Smooth muscle cell (in vitro differentiated cells): ENCODE measurements around the gene GOSR1. TPM values are rescaled to one million over a fixed set of nuclear protein-coding genes. Genes with fewer than 3 reads are reported as not detected.

Source experiments
- DNase-seq: peaks from one replicate; lab custom pipeline; 2025; ENCODE audit not compliant: unreplicated experiment; lab: John Stamatoyannopoulos, UW
- H2AFZ ChIP-seq: fragments of 200-600 bp; sonication (generic); 2 replicates; pipeline ENCODE4 v1.6.0; 2016; ENCODE audit warnings: antibody characterized with exemption, low read depth, mild to moderate bottlenecking
- H3F3A ChIP-seq: fragments of 200-600 bp; sonication (generic); 2 replicates; pipeline ENCODE4 v1.6.0; 2017; ENCODE audit warnings: antibody characterized with exemption, low read depth
- H3K27ac ChIP-seq: fragments of 200-600 bp; sonication (generic); 2 replicates; pipeline ENCODE4 v1.5.1; 2016; ENCODE audit warnings: low read depth, mild to moderate bottlenecking
- H3K27me3 ChIP-seq: fragments of 200-600 bp; sonication (generic); 2 replicates; pipeline ENCODE4 v1.6.1; 2016; ENCODE audit warnings: low read depth, mild to moderate bottlenecking
- H3K36me3 ChIP-seq: fragments of 200-600 bp; sonication (generic); 2 replicates; pipeline ENCODE4 v1.5.1; 2016; ENCODE audit warnings: low read depth
- H3K4me1 ChIP-seq: fragments of 200-600 bp; sonication (generic); 2 replicates; pipeline ENCODE4 v1.5.1; 2016; ENCODE audit warnings: low read depth
- H3K4me2 ChIP-seq: fragments of 200-600 bp; sonication (generic); 2 replicates; pipeline ENCODE4 v1.6.0; 2016; ENCODE audit warnings: mild to moderate bottlenecking
- H3K4me3 ChIP-seq: fragments of 200-600 bp; sonication (generic); 2 replicates; pipeline ENCODE4 v1.5.1; 2016; ENCODE audit warnings: mild to moderate bottlenecking
- H3K79me2 ChIP-seq: fragments of 200-600 bp; sonication (generic); 2 replicates; pipeline ENCODE4 v1.6.0; 2016; ENCODE audit warnings: low read depth, mild to moderate bottlenecking
- H3K9ac ChIP-seq: fragments of 200-600 bp; sonication (generic); 2 replicates; pipeline ENCODE4 v1.6.0; 2016; ENCODE audit warnings: low read depth
- H3K9me3 ChIP-seq: fragments of 200-600 bp; sonication (generic); replicated peaks from 2 replicates; pipeline ENCODE4 v1.5.1; 2016; ENCODE audit warnings: low read depth
- H4K20me1 ChIP-seq: fragments of 200-600 bp; sonication (generic); 2 replicates; pipeline ENCODE4 v1.6.0; 2016; ENCODE audit warnings: low read depth
- CTCF ChIP-seq: fragments of 200-600 bp; sonication (generic); IDR thresholded peaks from 2 replicates; pipeline ENCODE4 v1.5.1; 2017; ENCODE audit warnings: borderline replicate concordance, mild to moderate bottlenecking, antibody characterized with exemption; ENCODE audit not compliant: insufficient read depth, poor library complexity, severe bottlenecking
- WGBS: methylation state at CpG from one replicate; pipeline ENCODE4 v1.1.7; 2016; ENCODE audit warnings: low lambda C conversion rate; 5-methylcytosine and 5-hydroxymethylcytosine counted together
- polyA plus RNA-seq: library from polyadenylated mRNA; unstranded; fragments of >200 nt; fragmentation: Nextera tagmentation; extraction: Ambion mirVana; gene quantifications from 2 replicates; pipeline ENCODE4 v1.2.1, GENCODE V29; 2016
- total RNA-seq: library from RNA; depleted of rRNA; stranded (reverse); fragments of >200 nt; gene quantifications from 2 replicates; pipeline ENCODE4 v1.2.3, GENCODE V29; 2014

GOSR1 gene
- total and polyA plus RNA-seq, 2 experiments from 2014 or later: 48.3 to 81.0 TPM

GRCh38 chr17:30519166-30519565, 42.0 kb downstream of the GOSR1 start:
- TF ChIP-seq CTCF: no peak
- Histone ChIP-seq H2AFZ (no peak overlapping the region), H4K20me1 (peaks cover 10% of the 10 kb centered on the region), H3F3A (no peaks in the 10 kb centered on the region), H3K9me3 (no peaks in the 10 kb centered on the region), H3K4me2 (peak overlapping the region; percentile 52), H3K4me3 (no peak overlapping the region), H3K27me3 (no peaks in the 10 kb centered on the region), H3K27ac (peak overlapping the region; percentile 95), H3K36me3 (no peaks in the 10 kb centered on the region), H3K79me2 (peaks cover under 1% of the 10 kb centered on the region), H3K4me1 (no peaks in the 10 kb centered on the region), H3K9ac (peak overlapping the region; percentile 74)
- DNase-seq: no peak
- 89% methylated on average over 5 of the region's 5 CpGs for WGBS

GRCh38 chr17:30519707-30520106, 42.5 kb downstream of the GOSR1 start:
- Histone ChIP-seq H3K4me2 (peak overlapping the region; percentile 52), H3K27ac (peak overlapping the region; percentile 95), H4K20me1 (peaks cover 11% of the 10 kb centered on the region), H3F3A (no peaks in the 10 kb centered on the region), H3K4me1 (no peaks in the 10 kb centered on the region), H3K79me2 (no peaks in the 10 kb centered on the region), H3K27me3 (no peaks in the 10 kb centered on the region), H3K9ac (peak overlapping the region; percentile 74), H3K9me3 (no peaks in the 10 kb centered on the region), H2AFZ (no peak overlapping the region), H3K36me3 (no peaks in the 10 kb centered on the region), H3K4me3 (no peak overlapping the region)
- no peak for TF ChIP-seq CTCF
- DNase-seq: no peak
- 83% methylated on average over 3 of the region's 3 CpGs for WGBS

- Histone ChIP-seq H3K9me3 (no peaks in the 10 kb centered on the region), H3K4me1 (no peaks in the 10 kb centered on the region), H3F3A (no peaks in the 10 kb centered on the region), H2AFZ (no peak overlapping the region), H3K27ac (peak overlapping the region; percentile 95), H3K36me3 (no peaks in the 10 kb centered on the region), H3K79me2 (no peaks in the 10 kb centered on the region), H3K4me2 (peak overlapping the region; percentile 33), H3K4me3 (no peak overlapping the region), H3K27me3 (no peaks in the 10 kb centered on the region), H4K20me1 (peaks cover 13% of the 10 kb centered on the region), H3K9ac (peak overlapping the region; percentile 74)
- DNase-seq: no peak
- 63% methylated on average over 2 of the region's 2 CpGs for WGBS
- TF ChIP-seq CTCF: no peak
Observed at GRCh38 chr17:30520436-30520835, 43.2 kb downstream of the GOSR1 start.

- no peak for DNase-seq
- Histone ChIP-seq H3K4me3 (no peak overlapping the region), H2AFZ (no peak overlapping the region), H3K79me2 (no peaks in the 10 kb centered on the region), H4K20me1 (peaks cover 13% of the 10 kb centered on the region), H3K4me1 (no peaks in the 10 kb centered on the region), H3K9me3 (no peaks in the 10 kb centered on the region), H3F3A (no peaks in the 10 kb centered on the region), H3K27ac (peak overlapping the region; percentile 95), H3K36me3 (no peaks in the 10 kb centered on the region), H3K4me2 (no peak overlapping the region), H3K9ac (peak overlapping the region; percentile 74), H3K27me3 (no peaks in the 10 kb centered on the region)
- no peak for TF ChIP-seq CTCF
- WGBS: 100% methylated on average over 1 of the region's 1 CpG
Observed at GRCh38 chr17:30520882-30521281, 43.7 kb downstream of the GOSR1 start.
